ENCODE results near the gene DCDC1. TPM values are rescaled to one million over a fixed set of nuclear protein-coding genes. Genes with fewer than 3 reads are reported as not detected.

Gene DCDC1
- total RNA-seq, 1 donor from 2014 or later = not detected

GRCh38 chr11:31361743-31362142 is 7.8 kb downstream of the DCDC1 start:
- DNase-seq (ENCODE audit: extremely low spot score in 2 of 2) = no peak
- no peak overlapping the region for H3K27ac ChIP-seq
- H3K36me3 ChIP-seq = no peaks in the 10 kb centered on the region
- intact Hi-C loops (cut with DNase I) = no loop called here
- H3K27me3 ChIP-seq = no peaks in the 10 kb centered on the region
- no peak overlapping the region for H3K4me3 ChIP-seq
- TF ChIP-seq POLR2A (IDR thresholded peaks at IDR 0.05) (no peak), POLR2AphosphoS5 (IDR thresholded peaks at IDR 0.05; ENCODE audit: insufficient read depth in 1 of 2, low read depth in 1 of 2) (no peak), CTCF (IDR thresholded peaks at IDR 0.05) (no peak)
- no peaks in the 10 kb centered on the region for H3K4me1 ChIP-seq
- no peaks in the 10 kb centered on the region for H3K9me3 ChIP-seq

- intact Hi-C loops (cut with DNase I) = no loop called here
Observed at GRCh38 chr11:31355817-31356216, 13.7 kb downstream of the DCDC1 start.

GRCh38 chr11:31355131-31355530 is 14.4 kb downstream of the DCDC1 start:
- TF ChIP-seq POLR2AphosphoS5 (IDR thresholded peaks at IDR 0.05; ENCODE audit: insufficient read depth in 1 of 2, low read depth in 1 of 2) = no peak
- TF ChIP-seq CTCF (IDR thresholded peaks at IDR 0.05) = no peak
- no peak for TF ChIP-seq POLR2A (IDR thresholded peaks at IDR 0.05)
- intact Hi-C loops (cut with DNase I) = no loop called here

More at GRCh38 chr11:31355817-31356216, 13.7 kb downstream of the DCDC1 start:
- no peak for TF ChIP-seq POLR2AphosphoS5 (IDR thresholded peaks at IDR 0.05; ENCODE audit: insufficient read depth in 1 of 2, low read depth in 1 of 2)
- TF ChIP-seq CTCF (IDR thresholded peaks at IDR 0.05) = no peak
- no peak overlapping the region for H3K4me3 ChIP-seq
- no peaks in the 10 kb centered on the region for H3K4me1 ChIP-seq
- no peaks in the 10 kb centered on the region for H3K36me3 ChIP-seq
- DNase-seq (ENCODE audit: extremely low spot score in 2 of 2) = no peak
- no peaks in the 10 kb centered on the region for H3K9me3 ChIP-seq
- H3K27me3 ChIP-seq = no peaks in the 10 kb centered on the region
- H3K27ac ChIP-seq = no peak overlapping the region

GRCh38 chr11:31351168-31351567 is 18.4 kb downstream of the DCDC1 start:
- no peak for DNase-seq (ENCODE audit: extremely low spot score in 2 of 2)
- H3K27me3 ChIP-seq = no peaks in the 10 kb centered on the region
- H3K4me3 ChIP-seq = no peak overlapping the region
- H3K27ac ChIP-seq = no peak overlapping the region
- no peaks in the 10 kb centered on the region for H3K4me1 ChIP-seq
- no peaks in the 10 kb centered on the region for H3K36me3 ChIP-seq
- intact Hi-C loops (cut with DNase I) = no loop called here
- TF ChIP-seq POLR2AphosphoS5 (IDR thresholded peaks at IDR 0.05; ENCODE audit: insufficient read depth in 1 of 2, low read depth in 1 of 2) (no peak), CTCF (IDR thresholded peaks at IDR 0.05) (no peak), POLR2A (IDR thresholded peaks at IDR 0.05) (no peak)
- no peaks in the 10 kb centered on the region for H3K9me3 ChIP-seq

More at GRCh38 chr11:31355131-31355530, 14.4 kb downstream of the DCDC1 start:
- H3K27me3 ChIP-seq = no peaks in the 10 kb centered on the region
- H3K9me3 ChIP-seq = no peaks in the 10 kb centered on the region
- no peaks in the 10 kb centered on the region for H3K4me1 ChIP-seq
- no peak for DNase-seq (ENCODE audit: extremely low spot score in 2 of 2)
- no peaks in the 10 kb centered on the region for H3K36me3 ChIP-seq
- H3K27ac ChIP-seq = no peak overlapping the region
- H3K4me3 ChIP-seq = no peak overlapping the region

- no peak overlapping the region for H3K27ac ChIP-seq
- no peak overlapping the region for H3K4me3 ChIP-seq
- H3K9me3 ChIP-seq = no peaks in the 10 kb centered on the region
- DNase-seq (ENCODE audit: extremely low spot score in 2 of 2) = no peak
- H3K36me3 ChIP-seq = no peaks in the 10 kb centered on the region
- intact Hi-C loops (cut with DNase I) = no loop called here
- H3K27me3 ChIP-seq = no peaks in the 10 kb centered on the region
- H3K4me1 ChIP-seq = no peaks in the 10 kb centered on the region
- TF ChIP-seq POLR2A (IDR thresholded peaks at IDR 0.05) (no peak), POLR2AphosphoS5 (IDR thresholded peaks at IDR 0.05; ENCODE audit: insufficient read depth in 1 of 2, low read depth in 1 of 2) (no peak), CTCF (IDR thresholded peaks at IDR 0.05) (no peak)
Observed at GRCh38 chr11:31340903-31341572, 28.5 kb downstream of the DCDC1 start.
